H9 (cell line): ENCODE results near the gene ZNF746. TPM values are rescaled to one million over a fixed set of nuclear protein-coding genes. Genes with fewer than 3 reads are reported as not detected.

Source experiments
- DNase-seq: peaks from one replicate; pipeline ENCODE4 v3.0.0-alpha.2; 2017
- H2AFZ ChIP-seq: one replicate; pipeline ENCODE4 v1.6.1; 2013; ENCODE audit warnings: mild to moderate bottlenecking, low read length, control low read depth, moderate library complexity
- H2AK5ac ChIP-seq: 2 replicates; pipeline ENCODE4 v1.6.1; 2013; ENCODE audit warnings: low read length, control low read depth, mixed read lengths; ENCODE audit not compliant: insufficient read length
- H2BK120ac ChIP-seq: one replicate; pipeline ENCODE4 v1.6.1; 2013; ENCODE audit warnings: low read depth, mild to moderate bottlenecking, low read length, control low read depth, inconsistent platforms; ENCODE audit not compliant: poor library complexity, severe bottlenecking
- H2BK12ac ChIP-seq: 2 replicates; pipeline ENCODE4 v1.6.1; 2013; ENCODE audit warnings: low read length, control low read depth, mixed read lengths, low read depth; ENCODE audit not compliant: insufficient read length
- H2BK15ac ChIP-seq: 2 replicates; pipeline ENCODE4 v1.6.1; 2013; ENCODE audit warnings: low read depth, low read length, control low read depth
- H2BK20ac ChIP-seq: one replicate; pipeline ENCODE4 v1.6.1; 2013; ENCODE audit warnings: low read depth, mild to moderate bottlenecking, low read length, control low read depth, inconsistent platforms; ENCODE audit not compliant: poor library complexity, severe bottlenecking
- H2BK5ac ChIP-seq: 2 replicates; pipeline ENCODE4 v1.6.1; 2013; ENCODE audit warnings: low read length, control low read depth, mixed read lengths; ENCODE audit not compliant: insufficient read length
- H3K14ac ChIP-seq: 2 replicates; pipeline ENCODE4 v1.6.1; 2013; ENCODE audit warnings: low read length, control low read depth; ENCODE audit not compliant: insufficient read depth
- H3K18ac ChIP-seq: 2 replicates; pipeline ENCODE4 v1.6.1; 2013; ENCODE audit warnings: low read depth, mild to moderate bottlenecking, mixed read lengths, low read length, control low read depth; ENCODE audit not compliant: insufficient read length
- H3K23ac ChIP-seq: 2 replicates; pipeline ENCODE4 v1.6.1; 2013; ENCODE audit warnings: low read length, control low read depth, mixed read lengths, low read depth; ENCODE audit not compliant: insufficient read length
- H3K23me2 ChIP-seq: 2 replicates; pipeline ENCODE4 v1.6.1; 2013; ENCODE audit warnings: low read depth, mild to moderate bottlenecking, mixed read lengths, low read length, control low read depth; ENCODE audit not compliant: insufficient read length, poor library complexity, severe bottlenecking
- H3K27ac ChIP-seq: 2 replicates; pipeline ENCODE4 v1.5.1; 2013; ENCODE audit warnings: low read length, control low read depth, mixed read lengths, low read depth; ENCODE audit not compliant: insufficient read length
- H3K27me3 ChIP-seq: 2 replicates; pipeline ENCODE4 v1.6.1; 2013; ENCODE audit warnings: low read length, control low read depth, inconsistent platforms; ENCODE audit not compliant: insufficient read depth
- H3K4ac ChIP-seq: 2 replicates; pipeline ENCODE4 v1.6.1; 2013; ENCODE audit warnings: low read depth, mild to moderate bottlenecking, control low read depth, inconsistent platforms, low read length, moderate library complexity
- H3K4me1 ChIP-seq: 2 replicates; pipeline ENCODE4 v1.6.1; 2013; ENCODE audit warnings: low read length, control low read depth, inconsistent platforms; ENCODE audit not compliant: insufficient read depth
- H3K4me2 ChIP-seq: 2 replicates; pipeline ENCODE4 v1.6.1; 2013; ENCODE audit warnings: low read length, control low read depth, mixed read lengths; ENCODE audit not compliant: insufficient read length, insufficient read depth
- H3K56ac ChIP-seq: 2 replicates; pipeline ENCODE4 v1.6.1; 2013; ENCODE audit warnings: low read depth, mild to moderate bottlenecking, mixed read lengths, low read length, control low read depth; ENCODE audit not compliant: insufficient read length
- H3K79me1 ChIP-seq: 2 replicates; pipeline ENCODE4 v1.6.1; 2013; ENCODE audit warnings: low read depth, mild to moderate bottlenecking, moderate library complexity, low read length, control low read depth, inconsistent platforms; ENCODE audit not compliant: insufficient read depth, poor library complexity, severe bottlenecking
- H3K79me2 ChIP-seq: 2 replicates; pipeline ENCODE4 v1.6.1; 2013; ENCODE audit warnings: low read length, control low read depth, inconsistent platforms; ENCODE audit not compliant: insufficient read depth
- H3K9ac ChIP-seq: 2 replicates; pipeline ENCODE4 v1.6.1; 2013; ENCODE audit warnings: low read length, control low read depth, mixed read lengths; ENCODE audit not compliant: insufficient read length; ENCODE audit errors: extremely low read depth
- H3K9me3 ChIP-seq: one replicate; pipeline ENCODE4 v1.6.1; 2013; ENCODE audit warnings: low read depth, low read length, inconsistent platforms; ENCODE audit not compliant: control insufficient read depth
- H3T11ph ChIP-seq: one replicate; pipeline ENCODE4 v1.6.1; 2013; ENCODE audit warnings: mild to moderate bottlenecking, low read length, control low read depth, inconsistent platforms
- H4K20me1 ChIP-seq: one replicate; pipeline ENCODE4 v1.6.1; 2013; ENCODE audit not compliant: control insufficient read depth, insufficient read length, insufficient read depth
- H4K5ac ChIP-seq: 2 replicates; pipeline ENCODE4 v1.6.1; 2013; ENCODE audit warnings: low read depth, mild to moderate bottlenecking, mixed read lengths, low read length, control low read depth; ENCODE audit not compliant: insufficient read length
- H4K8ac ChIP-seq: replicated peaks from 2 replicates; pipeline ENCODE4 v1.6.1; 2013; ENCODE audit warnings: low read length, control low read depth, mixed read lengths, low read depth; ENCODE audit not compliant: insufficient read length
- H4K91ac ChIP-seq: 2 replicates; pipeline ENCODE4 v1.6.1; 2013; ENCODE audit warnings: low read depth, mild to moderate bottlenecking, moderate library complexity, mixed read lengths, low read length, control low read depth; ENCODE audit not compliant: insufficient read length
- H3K27ac Mint-ChIP-seq, 3 experiments: 2 replicates in 2 of 3; 3 replicates in 1 of 3; pipeline ENCODE4 v1.8.0; 2020 to 2021; ENCODE audit warnings: mixed read lengths in 3 of 3, mild to moderate bottlenecking in 1 of 3, moderate library complexity in 1 of 3
- H3K27me3 Mint-ChIP-seq: 2 replicates; pipeline ENCODE4 v1.8.0; 2021; ENCODE audit warnings: low read depth, mild to moderate bottlenecking, moderate library complexity, mixed read lengths
- H3K36me3 Mint-ChIP-seq, 3 experiments: 2 replicates in 2 of 3; 3 replicates in 1 of 3; pipeline ENCODE4 v1.8.0; 2020 to 2021; ENCODE audit warnings: low read depth in 3 of 3, mixed read lengths in 3 of 3; ENCODE audit not compliant: insufficient read depth in 1 of 3
- H3K4me1 Mint-ChIP-seq, 2 experiments: 2 replicates each; pipeline ENCODE4 v1.8.0; 2020; ENCODE audit warnings: mixed read lengths in 2 of 2
- H3K4me3 Mint-ChIP-seq, 2 experiments: 2 replicates in 1 of 2; 3 replicates in 1 of 2; pipeline ENCODE4 v1.8.0; 2020 to 2021; ENCODE audit warnings: mild to moderate bottlenecking in 2 of 2, mixed read lengths in 2 of 2, moderate library complexity in 1 of 2
- H3K9me3 Mint-ChIP-seq, 2 experiments: 2 replicates in 1 of 2; 3 replicates in 1 of 2; pipeline ENCODE4 v1.8.0; 2020; ENCODE audit warnings: mild to moderate bottlenecking in 2 of 2, mixed read lengths in 2 of 2, moderate library complexity in 1 of 2
- total RNA-seq: library from RNA; stranded (reverse); gene quantifications from 2 replicates; pipeline ENCODE4 v1.2.1, GENCODE V29; 2021
- TF ChIP-seq, protein P1 (sequence below): fragments of 200-600 bp; sonication (generic); conservative IDR thresholded peaks from 3 replicates; pipeline ENCODE4 v1.8.0; 2021; ENCODE audit warnings: antibody characterized with exemption, mild to moderate bottlenecking

ZNF746 gene
- total RNA-seq, 1 experiment from 2014 or later, result 26.7 TPM

DNA sequence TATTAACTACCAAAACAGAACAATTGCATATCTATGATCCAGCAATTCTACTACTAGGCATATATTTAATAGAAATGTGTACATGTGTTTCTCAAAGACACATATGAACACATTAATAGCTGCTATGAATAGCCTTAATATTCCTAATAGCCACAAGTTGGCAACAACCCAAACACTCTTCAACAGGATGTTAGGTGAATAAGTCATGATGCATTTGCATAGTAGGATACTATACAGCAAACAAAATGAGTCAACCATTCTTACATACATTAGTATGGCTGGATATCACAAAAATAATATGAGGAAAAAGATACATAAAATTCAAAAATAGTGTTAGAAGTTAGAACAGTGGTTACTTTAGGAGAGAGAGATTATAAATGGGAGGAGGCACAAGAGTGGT, 26.8 kb upstream of the ZNF746 start:
- Histone ChIP-seq H2AFZ (no peak overlapping the region), H3K23ac (no peak overlapping the region), H2BK120ac (no peak overlapping the region), H3K14ac (no peak overlapping the region), H3K18ac (no peak overlapping the region), H3K23me2 (no peaks in the 10 kb centered on the region), H3K4me1 (no peaks in the 10 kb centered on the region), H2BK5ac (no peak overlapping the region), H3K4ac (no peak overlapping the region), H4K91ac (no peak overlapping the region), H3K27me3 (no peaks in the 10 kb centered on the region), H2BK12ac (no peak overlapping the region), H2BK20ac (no peak overlapping the region), H4K5ac (no peak overlapping the region), H3K9me3 (peaks cover 28% of the 10 kb centered on the region), H2BK15ac (no peak overlapping the region), H4K8ac (no peak overlapping the region), H3T11ph (no peak overlapping the region), H3K9ac (no peak overlapping the region), H4K20me1 (no peaks in the 10 kb centered on the region), H3K79me2 (no peaks in the 10 kb centered on the region), H3K79me1 (no peaks in the 10 kb centered on the region), H3K4me2 (no peak overlapping the region), H2AK5ac (no peak overlapping the region), H3K27ac (no peak overlapping the region), H3K56ac (no peak overlapping the region)
- DNase-seq, result no peak
- TF ChIP-seq, protein P1, sequence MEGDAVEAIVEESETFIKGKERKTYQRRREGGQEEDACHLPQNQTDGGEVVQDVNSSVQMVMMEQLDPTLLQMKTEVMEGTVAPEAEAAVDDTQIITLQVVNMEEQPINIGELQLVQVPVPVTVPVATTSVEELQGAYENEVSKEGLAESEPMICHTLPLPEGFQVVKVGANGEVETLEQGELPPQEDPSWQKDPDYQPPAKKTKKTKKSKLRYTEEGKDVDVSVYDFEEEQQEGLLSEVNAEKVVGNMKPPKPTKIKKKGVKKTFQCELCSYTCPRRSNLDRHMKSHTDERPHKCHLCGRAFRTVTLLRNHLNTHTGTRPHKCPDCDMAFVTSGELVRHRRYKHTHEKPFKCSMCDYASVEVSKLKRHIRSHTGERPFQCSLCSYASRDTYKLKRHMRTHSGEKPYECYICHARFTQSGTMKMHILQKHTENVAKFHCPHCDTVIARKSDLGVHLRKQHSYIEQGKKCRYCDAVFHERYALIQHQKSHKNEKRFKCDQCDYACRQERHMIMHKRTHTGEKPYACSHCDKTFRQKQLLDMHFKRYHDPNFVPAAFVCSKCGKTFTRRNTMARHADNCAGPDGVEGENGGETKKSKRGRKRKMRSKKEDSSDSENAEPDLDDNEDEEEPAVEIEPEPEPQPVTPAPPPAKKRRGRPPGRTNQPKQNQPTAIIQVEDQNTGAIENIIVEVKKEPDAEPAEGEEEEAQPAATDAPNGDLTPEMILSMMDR, result no peak
- Mint-ChIP-seq H3K36me3 (peaks cover 6 to 18% (median 6%) of the 10 kb centered on the region in 3 experiments; a peak in 5 of 7 replicates), H3K9me3 (peaks cover 58 to 72% of the 10 kb centered on the region in 2 experiments), H3K4me1 (no peaks in the 10 kb centered on the region), H3K27ac (no peak overlapping the region), H3K4me3 (no peak overlapping the region), H3K27me3 (peaks cover 10% of the 10 kb centered on the region)
